LNCaP clone FGC (cell line): ENCODE results near the gene LARP7.

Source experiments
- DNase-seq: peaks from one replicate; pipeline ENCODE4 v3.0.0-alpha.2; 2011; ENCODE audit warnings: low read depth
- H3K4me3 ChIP-seq: 2 replicates; pipeline ENCODE4 v1.5.1; 2011; ENCODE audit warnings: mild to moderate bottlenecking, low read depth, low read length, control low read depth
- TF ChIP-seq, protein P1 (sequence below): IDR thresholded peaks from 2 replicates; pipeline ENCODE4 v1.5.1; 2012; ENCODE audit warnings: mild to moderate bottlenecking; ENCODE audit not compliant: control insufficient read depth, insufficient read depth; ENCODE audit errors: extremely low read depth

The LARP7 gene

DNA sequence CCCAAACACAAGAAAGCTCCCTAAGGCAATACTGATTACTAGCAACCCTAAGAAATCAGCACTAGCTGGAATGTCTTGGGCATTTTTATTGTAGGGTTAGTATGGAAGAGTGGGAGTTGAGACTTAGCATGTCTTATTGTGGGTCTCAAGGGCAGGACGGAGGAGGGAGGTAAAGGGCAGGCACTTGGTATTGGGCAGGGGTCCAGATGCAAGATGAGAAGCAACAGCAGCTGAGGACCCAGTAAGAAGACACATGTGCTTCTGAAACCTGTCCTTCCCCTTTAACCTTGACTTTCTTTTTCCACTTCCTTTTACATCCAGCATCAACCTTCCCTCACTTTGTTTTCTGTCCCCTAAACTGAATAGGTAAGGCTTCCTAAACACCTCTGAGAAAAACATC is 37.4 kb downstream of the LARP7 start:
- H3K4me3 ChIP-seq = no peak overlapping the region
- no peak for DNase-seq
- TF ChIP-seq, protein P1, sequence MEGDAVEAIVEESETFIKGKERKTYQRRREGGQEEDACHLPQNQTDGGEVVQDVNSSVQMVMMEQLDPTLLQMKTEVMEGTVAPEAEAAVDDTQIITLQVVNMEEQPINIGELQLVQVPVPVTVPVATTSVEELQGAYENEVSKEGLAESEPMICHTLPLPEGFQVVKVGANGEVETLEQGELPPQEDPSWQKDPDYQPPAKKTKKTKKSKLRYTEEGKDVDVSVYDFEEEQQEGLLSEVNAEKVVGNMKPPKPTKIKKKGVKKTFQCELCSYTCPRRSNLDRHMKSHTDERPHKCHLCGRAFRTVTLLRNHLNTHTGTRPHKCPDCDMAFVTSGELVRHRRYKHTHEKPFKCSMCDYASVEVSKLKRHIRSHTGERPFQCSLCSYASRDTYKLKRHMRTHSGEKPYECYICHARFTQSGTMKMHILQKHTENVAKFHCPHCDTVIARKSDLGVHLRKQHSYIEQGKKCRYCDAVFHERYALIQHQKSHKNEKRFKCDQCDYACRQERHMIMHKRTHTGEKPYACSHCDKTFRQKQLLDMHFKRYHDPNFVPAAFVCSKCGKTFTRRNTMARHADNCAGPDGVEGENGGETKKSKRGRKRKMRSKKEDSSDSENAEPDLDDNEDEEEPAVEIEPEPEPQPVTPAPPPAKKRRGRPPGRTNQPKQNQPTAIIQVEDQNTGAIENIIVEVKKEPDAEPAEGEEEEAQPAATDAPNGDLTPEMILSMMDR = no peak

DNA sequence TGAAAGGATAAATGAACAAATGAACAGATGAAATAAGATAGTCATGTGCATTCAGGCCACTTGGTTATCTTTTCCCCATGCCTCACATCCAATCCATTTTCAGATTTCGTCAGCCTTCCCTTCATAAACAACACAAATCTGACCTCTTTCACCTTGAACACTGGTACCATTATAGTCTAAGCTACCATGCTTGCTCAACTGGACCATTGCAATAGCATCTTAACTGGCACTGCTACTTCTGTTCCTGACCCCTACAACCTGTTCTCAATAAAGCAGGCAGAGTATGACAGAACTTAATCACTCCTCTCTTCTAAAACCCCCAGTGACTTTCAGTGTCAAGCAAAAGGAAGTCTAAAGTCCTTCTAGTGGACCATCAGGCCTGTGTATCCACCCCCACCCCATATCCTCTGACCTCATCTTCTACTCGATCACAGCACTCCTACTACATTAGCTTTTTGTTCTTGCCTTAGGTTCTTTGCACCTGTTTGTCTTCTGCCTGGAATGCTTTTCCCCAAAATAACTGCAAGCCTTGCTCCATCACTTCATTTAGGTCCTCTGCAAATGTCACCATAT is 40.7 kb downstream of the LARP7 start:
- no peak for DNase-seq
- H3K4me3 ChIP-seq = no peak overlapping the region
- TF ChIP-seq, protein P1 = no peak

DNA sequence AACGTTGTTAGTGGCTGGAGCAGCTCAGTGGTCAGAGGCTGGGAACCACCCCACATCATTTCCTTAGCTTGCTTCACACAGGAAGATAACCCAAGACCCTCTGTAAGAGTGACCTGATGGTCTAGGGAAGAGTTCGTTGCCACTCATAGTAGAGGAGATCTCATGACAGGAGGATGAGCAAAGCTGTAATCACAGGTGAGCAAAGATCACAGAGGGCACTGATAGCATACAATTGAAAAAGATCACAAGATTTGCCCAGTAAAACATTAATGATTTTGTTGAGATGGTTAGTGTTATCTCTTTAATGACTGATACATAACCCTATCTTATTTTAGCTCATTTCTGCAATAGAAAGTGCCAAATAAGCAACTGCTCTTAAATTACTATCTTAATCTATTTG is 44.1 kb downstream of the LARP7 start:
- DNase-seq = no peak
- TF ChIP-seq, protein P1 = no peak
- H3K4me3 ChIP-seq = no peak overlapping the region

DNA sequence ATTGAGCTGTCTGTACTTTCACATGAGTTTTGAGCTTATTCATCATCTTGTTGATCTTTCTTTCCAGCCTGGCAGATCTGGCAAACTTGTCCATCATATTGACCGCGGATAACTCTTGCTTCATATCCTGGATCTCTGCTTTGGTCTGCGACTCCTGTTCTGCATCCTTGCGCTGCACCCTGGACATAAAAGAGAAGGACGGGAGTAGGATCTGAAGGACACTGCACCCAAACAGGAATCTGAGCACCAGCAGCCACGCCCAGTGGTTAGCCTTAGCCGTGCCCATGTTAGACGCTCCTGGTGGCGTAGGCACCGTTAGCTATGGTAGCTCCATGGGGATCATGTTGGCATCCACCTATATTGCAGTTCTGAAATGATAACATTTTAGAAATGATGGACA is 56.6 kb downstream of the LARP7 start:
- TF ChIP-seq, protein P1 = no peak
- H3K4me3 ChIP-seq = no peak overlapping the region
- no peak for DNase-seq

DNA sequence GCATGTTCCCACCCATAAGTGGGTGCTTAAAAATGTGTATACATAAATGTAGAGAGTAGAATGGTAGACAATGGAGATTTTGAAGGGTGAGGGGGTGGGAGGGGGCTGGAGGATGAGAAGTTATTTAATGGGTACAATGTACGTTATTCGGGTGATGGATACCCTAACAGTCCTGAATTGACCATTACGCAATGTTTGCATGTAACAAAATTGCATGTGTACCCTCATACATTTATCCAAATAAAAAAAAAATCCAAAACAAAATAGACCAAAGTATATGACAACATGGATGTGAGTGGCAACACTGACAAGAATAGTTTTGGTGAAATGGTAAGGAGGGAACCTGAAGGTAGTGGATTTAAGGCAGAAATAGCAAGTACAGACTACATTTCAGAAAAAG is 63.7 kb downstream of the LARP7 start:
- TF ChIP-seq, protein P1 = no peak
- no peak overlapping the region for H3K4me3 ChIP-seq
- no peak for DNase-seq

DNA sequence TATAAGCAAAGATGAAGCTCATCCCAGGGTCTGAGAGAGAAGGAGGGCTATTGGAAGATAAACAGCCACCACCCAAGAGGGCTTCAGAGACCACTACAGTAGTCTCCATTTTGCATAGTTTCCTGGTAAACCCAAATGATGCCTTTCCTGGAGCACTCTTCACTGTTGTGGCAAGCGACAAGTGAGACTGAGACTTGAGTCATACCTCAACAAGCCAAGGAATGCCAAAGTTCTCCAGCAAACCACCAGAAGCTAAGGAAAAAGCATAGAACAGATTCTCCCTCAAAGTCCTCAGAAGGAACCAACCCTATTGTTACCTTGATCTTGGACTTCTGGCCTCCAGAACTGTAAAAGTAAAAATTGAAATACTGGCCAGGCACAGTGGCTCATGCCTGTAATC is 65.9 kb downstream of the LARP7 start:
- no peak overlapping the region for H3K4me3 ChIP-seq
- no peak for DNase-seq
- TF ChIP-seq, protein P1 = no peak

DNA sequence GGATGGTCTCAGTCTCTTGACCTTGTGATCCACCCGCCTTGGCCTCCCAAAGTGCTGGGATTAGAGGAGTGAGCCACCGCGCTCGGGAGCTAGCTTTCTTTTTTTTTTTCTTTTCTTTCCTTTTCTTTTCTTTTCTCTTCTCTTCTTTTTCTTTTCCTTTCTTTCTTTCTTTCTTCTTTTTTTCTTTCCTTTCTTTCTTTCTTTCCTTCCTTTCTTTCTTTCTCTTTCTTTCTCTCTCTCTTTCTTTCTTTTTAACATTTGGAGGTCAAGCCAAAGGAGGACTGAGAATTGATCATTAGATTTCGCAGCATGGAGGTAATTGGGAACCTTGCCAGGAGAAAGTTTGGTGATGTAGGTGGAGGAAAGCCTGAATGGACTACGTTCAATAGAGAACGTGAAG is 67.4 kb downstream of the LARP7 start:
- no peak for DNase-seq
- TF ChIP-seq, protein P1 = no peak
- H3K4me3 ChIP-seq = no peak overlapping the region
